ENCODE results near the gene ADAMTS18.

- no peak for TF ChIP-seq CTCF (IDR thresholded peaks at IDR 0.05; ENCODE audit: insufficient read depth, low read depth, low read length)
- TF ChIP-seq EZH2 (IDR thresholded peaks at IDR 0.05; ENCODE audit: insufficient read depth, low read length) = no peak
These were observed 49.4 kb downstream of the ADAMTS18 start for GRCh38 chr16:77385481-77385880.
